CD14-positive monocyte (primary cell): ENCODE measurements around the gene IFT74. TPM values are rescaled to one million over a fixed set of nuclear protein-coding genes. Genes with fewer than 3 reads are reported as not detected.

Source experiments
- DNase-seq, 3 donors: peaks; one replicate each; pipeline ENCODE4 v3.0.0-alpha.2; 2011 to 2022
- H2AFZ ChIP-seq: 2 replicates; pipeline ENCODE4 v1.6.0; 2012; ENCODE audit warnings: mild to moderate bottlenecking, low read depth, low read length, inconsistent platforms; ENCODE audit not compliant: insufficient read depth, poor library complexity, severe bottlenecking
- H3K27ac ChIP-seq, 2 donors: 1 replicate in 1 of 2; 2 replicates in 1 of 2; pipeline ENCODE4 v1.5.1; 2012 to 2013; ENCODE audit warnings: low read length in 2 of 2, control low read depth in 1 of 2, inconsistent platforms in 1 of 2, low read depth in 1 of 2, mild to moderate bottlenecking in 1 of 2
- H3K27me3 ChIP-seq, 2 donors: one replicate each; pipeline versions ENCODE4 v1.6.0 to v1.6.1; 2011 to 2013; ENCODE audit warnings: low read length in 2 of 2; ENCODE audit not compliant: control insufficient read depth in 2 of 2, insufficient read depth in 2 of 2
- H3K36me3 ChIP-seq, 2 donors: replicated peaks in 1 of 2; 1 replicate in 1 of 2; 2 replicates in 1 of 2; pipeline versions ENCODE4 v1.5.1 to v1.6.1; 2012 to 2013; ENCODE audit warnings: low read length in 2 of 2, control low read depth in 1 of 2, inconsistent platforms in 1 of 2, mild to moderate bottlenecking in 1 of 2; ENCODE audit not compliant: insufficient read depth in 2 of 2, control insufficient read depth in 1 of 2
- H3K4me1 ChIP-seq, 2 donors: 1 replicate in 1 of 2; 2 replicates in 1 of 2; pipeline versions ENCODE4 v1.5.1 to v1.6.1; 2012 to 2013; ENCODE audit warnings: low read length in 2 of 2, control low read depth in 1 of 2, inconsistent platforms in 1 of 2, mild to moderate bottlenecking in 1 of 2, moderate library complexity in 1 of 2; ENCODE audit not compliant: insufficient read depth in 2 of 2, control insufficient read depth in 1 of 2
- H3K4me2 ChIP-seq: replicated peaks from 2 replicates; pipeline ENCODE3; 2012; ENCODE audit warnings: low read length, moderate library complexity, mild to moderate bottlenecking; ENCODE audit not compliant: poor library complexity, severe bottlenecking; ENCODE audit errors: extremely low read depth
- H3K4me3 ChIP-seq, 3 experiments: fragments of 200-600 bp in 1 of 3; sonication (generic) in 1 of 3; replicated peaks in 1 of 3; 1 replicate in 2 of 3; 2 replicates in 1 of 3; pipeline ENCODE4 v1.5.1; 2011 to 2013; ENCODE audit warnings: low read length in 3 of 3, mild to moderate bottlenecking in 3 of 3, control low read depth in 2 of 3, low read depth in 2 of 3, inconsistent platforms in 1 of 3, moderate library complexity in 1 of 3
- H3K79me2 ChIP-seq: 2 replicates; pipeline ENCODE4 v1.6.0; 2012; ENCODE audit warnings: mild to moderate bottlenecking, control low read depth, inconsistent platforms, low read length, moderate library complexity; ENCODE audit not compliant: insufficient read depth
- H3K9ac ChIP-seq: 2 replicates; pipeline ENCODE4 v1.6.0; 2017; ENCODE audit warnings: low read length, mild to moderate bottlenecking; ENCODE audit not compliant: insufficient read depth, poor library complexity, severe bottlenecking
- H3K9me3 ChIP-seq, 2 donors: replicated peaks in 1 of 2; 1 replicate in 1 of 2; 2 replicates in 1 of 2; pipeline versions ENCODE4 v1.5.1 to v1.6.1; 2012 to 2013; ENCODE audit warnings: low read length in 2 of 2, control low read depth in 1 of 2; ENCODE audit not compliant: control insufficient read depth in 1 of 2, insufficient read depth in 1 of 2
- H4K20me1 ChIP-seq: 2 replicates; pipeline ENCODE4 v1.6.0; 2012; ENCODE audit warnings: mild to moderate bottlenecking, low read length, control low read depth, moderate library complexity; ENCODE audit not compliant: insufficient read depth
- H3K27ac Mint-ChIP-seq, 7 donors: one replicate each; pipeline ENCODE4 v1.8.0; 2020; ENCODE audit warnings: mild to moderate bottlenecking in 7 of 7, mixed read lengths in 7 of 7, moderate library complexity in 6 of 7, inconsistent platforms in 2 of 7
- H3K27me3 Mint-ChIP-seq, 3 donors: one replicate each; pipeline ENCODE4 v1.8.0; 2021 to 2022; ENCODE audit warnings: low read depth in 3 of 3, mild to moderate bottlenecking in 3 of 3, mixed read lengths in 3 of 3, moderate library complexity in 3 of 3, inconsistent platforms in 1 of 3
- H3K36me3 Mint-ChIP-seq, 2 donors: one replicate each; pipeline ENCODE4 v1.8.0; 2020; ENCODE audit warnings: mixed read lengths in 2 of 2, inconsistent platforms in 1 of 2, mild to moderate bottlenecking in 1 of 2
- H3K4me1 Mint-ChIP-seq: one replicate; pipeline ENCODE4 v1.8.0; 2020; ENCODE audit warnings: mild to moderate bottlenecking, mixed read lengths
- H3K4me3 Mint-ChIP-seq, 2 donors: one replicate each; pipeline ENCODE4 v1.8.0; 2020; ENCODE audit warnings: mild to moderate bottlenecking in 2 of 2, mixed read lengths in 2 of 2, moderate library complexity in 1 of 2
- H3K9me3 Mint-ChIP-seq, 7 donors: one replicate each; pipeline ENCODE4 v1.8.0; 2020 to 2022; ENCODE audit warnings: mixed read lengths in 7 of 7, mild to moderate bottlenecking in 6 of 7, moderate library complexity in 6 of 7, inconsistent platforms in 2 of 7
- WGBS: methylation state at CpG from one replicate; pipeline ENCODE4 v1.1.5; 2013; ENCODE audit warnings: missing lambda C conversion rate; ENCODE audit not compliant: insufficient coverage; 5-methylcytosine and 5-hydroxymethylcytosine counted together
- intact Hi-C, 2 donors: fragments of 100-400 bp; cut with micrococcal nuclease; formaldehyde crosslinking; loops; one replicate each; pipeline versions ENCODE4 v1.15.0 to v1.15.1; 2023
- polyA plus RNA-seq, 3 donors: library from polyadenylated mRNA; depleted of rRNA in 1 of 3; unstranded in 2 of 3; stranded (reverse) in 1 of 3; fragments of 300-500 nt in 2 of 3; fragments of >200 nt in 1 of 3; fragmentation: Illumina TruSeq in 2 of 3; gene quantifications; 1 replicate in 2 of 3; 2 replicates in 1 of 3; pipeline ENCODE4 v1.2.3, GENCODE V29; 2012 to 2021
- TF ChIP-seq, protein P1 (sequence below): fragments of 200-600 bp; IDR thresholded peaks from one replicate; pipeline ENCODE4 v1.8.0; 2022; ENCODE audit warnings: antibody characterized with exemption, mild to moderate bottlenecking

Gene IFT74
- polyA plus RNA-seq, 3 donors = 2.6 to 6.0 (median 3.7) TPM

DNA sequence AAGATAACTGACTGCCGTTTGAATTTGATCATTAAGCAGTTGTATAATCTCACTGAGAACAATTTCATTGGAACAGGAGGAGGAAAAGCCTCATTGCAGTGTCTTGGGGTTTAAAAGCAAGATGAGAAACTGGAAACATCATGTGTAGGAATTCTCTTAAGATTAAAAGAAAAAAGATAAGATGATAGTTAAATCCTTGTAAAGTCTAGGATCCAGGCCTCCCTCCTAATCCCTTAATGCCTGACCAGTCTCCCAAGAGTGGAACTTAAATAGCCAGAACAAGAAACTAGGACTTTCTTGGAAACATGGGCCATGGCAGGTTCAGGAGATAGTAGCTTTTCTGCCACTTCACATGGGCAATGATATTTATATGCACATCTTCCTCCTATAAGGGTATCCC lies 86.3 kb downstream of the IFT74 start:
- Histone ChIP-seq H3K4me3 (no peak overlapping the region), H3K27ac (no peak overlapping the region), H3K27me3 (no peaks in the 10 kb centered on the region), H3K9ac (no peak overlapping the region), H3K4me1 (no peaks in the 10 kb centered on the region), H3K36me3 (no peaks in the 10 kb centered on the region), H3K4me2 (no peak overlapping the region), H4K20me1 (no peaks in the 10 kb centered on the region), H3K79me2 (no peaks in the 10 kb centered on the region), H3K9me3 (no peaks in the 10 kb centered on the region), H2AFZ (no peak overlapping the region)
- no peaks in the 10 kb centered on the region for H3K27me3 Mint-ChIP-seq
- H3K4me3 Mint-ChIP-seq = no peak overlapping the region
- no CpG with 5 or more reads among the region's 1 CpG for WGBS
- DNase-seq = no peak
- no peaks in the 10 kb centered on the region for H3K9me3 Mint-ChIP-seq
- H3K36me3 Mint-ChIP-seq = no peaks in the 10 kb centered on the region
- intact Hi-C loops = no loop called here
- TF ChIP-seq, protein P1, sequence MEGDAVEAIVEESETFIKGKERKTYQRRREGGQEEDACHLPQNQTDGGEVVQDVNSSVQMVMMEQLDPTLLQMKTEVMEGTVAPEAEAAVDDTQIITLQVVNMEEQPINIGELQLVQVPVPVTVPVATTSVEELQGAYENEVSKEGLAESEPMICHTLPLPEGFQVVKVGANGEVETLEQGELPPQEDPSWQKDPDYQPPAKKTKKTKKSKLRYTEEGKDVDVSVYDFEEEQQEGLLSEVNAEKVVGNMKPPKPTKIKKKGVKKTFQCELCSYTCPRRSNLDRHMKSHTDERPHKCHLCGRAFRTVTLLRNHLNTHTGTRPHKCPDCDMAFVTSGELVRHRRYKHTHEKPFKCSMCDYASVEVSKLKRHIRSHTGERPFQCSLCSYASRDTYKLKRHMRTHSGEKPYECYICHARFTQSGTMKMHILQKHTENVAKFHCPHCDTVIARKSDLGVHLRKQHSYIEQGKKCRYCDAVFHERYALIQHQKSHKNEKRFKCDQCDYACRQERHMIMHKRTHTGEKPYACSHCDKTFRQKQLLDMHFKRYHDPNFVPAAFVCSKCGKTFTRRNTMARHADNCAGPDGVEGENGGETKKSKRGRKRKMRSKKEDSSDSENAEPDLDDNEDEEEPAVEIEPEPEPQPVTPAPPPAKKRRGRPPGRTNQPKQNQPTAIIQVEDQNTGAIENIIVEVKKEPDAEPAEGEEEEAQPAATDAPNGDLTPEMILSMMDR = no peak
- H3K27ac Mint-ChIP-seq = no peak overlapping the region
- H3K4me1 Mint-ChIP-seq = peaks cover 2% of the 10 kb centered on the region

DNA sequence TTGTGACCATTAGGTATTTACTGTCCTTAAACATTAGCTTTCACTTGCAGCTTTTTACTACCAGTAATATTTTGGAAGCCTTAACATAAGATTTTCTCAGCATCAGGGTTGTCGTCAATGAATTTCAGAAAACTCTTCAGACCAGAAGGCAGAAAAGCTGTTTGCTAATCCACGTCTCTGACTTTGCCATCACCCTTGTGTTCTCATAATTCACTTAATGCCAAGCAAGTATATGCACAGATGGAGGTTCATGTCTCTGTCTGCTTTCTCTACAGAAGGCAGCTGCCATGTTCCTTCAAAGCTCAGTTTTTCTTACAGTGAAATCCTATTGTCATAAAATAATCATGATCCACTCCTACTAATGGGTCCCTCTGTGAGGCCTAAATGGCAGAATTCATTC lies 87.0 kb downstream of the IFT74 start:
- intact Hi-C loops = no loop called here
- Histone ChIP-seq H4K20me1 (no peaks in the 10 kb centered on the region), H2AFZ (no peak overlapping the region), H3K27ac (no peak overlapping the region), H3K9ac (no peak overlapping the region), H3K9me3 (no peaks in the 10 kb centered on the region), H3K4me2 (no peak overlapping the region), H3K27me3 (no peaks in the 10 kb centered on the region), H3K4me3 (no peak overlapping the region), H3K4me1 (no peaks in the 10 kb centered on the region), H3K79me2 (no peaks in the 10 kb centered on the region), H3K36me3 (no peaks in the 10 kb centered on the region)
- Mint-ChIP-seq H3K27me3 (no peaks in the 10 kb centered on the region), H3K4me1 (peaks cover 2% of the 10 kb centered on the region), H3K36me3 (no peaks in the 10 kb centered on the region), H3K4me3 (no peak overlapping the region), H3K9me3 (no peaks in the 10 kb centered on the region), H3K27ac (no peak overlapping the region)
- WGBS = 100% methylated on average over 1 of the region's 2 CpGs
- DNase-seq = no peak
- TF ChIP-seq, protein P1 = no peak
